Stimulated activated CD4-positive, alpha-beta T cell treated with anti-CD3 and anti-CD28 coated beads, Interleukin-12 subunit alpha, Interleukin-12 subunit beta, amount 100 ng/mL, for 24 hours (primary cell): Measurements from ENCODE around the gene JOSD1.

ENCODE experiments used
- DNase-seq, 2 experiments: peaks; one replicate each; pipeline ENCODE4 v3.0.0-alpha.2; 2020; ENCODE audit warnings: low read depth in 2 of 2

JOSD1 gene

DNA sequence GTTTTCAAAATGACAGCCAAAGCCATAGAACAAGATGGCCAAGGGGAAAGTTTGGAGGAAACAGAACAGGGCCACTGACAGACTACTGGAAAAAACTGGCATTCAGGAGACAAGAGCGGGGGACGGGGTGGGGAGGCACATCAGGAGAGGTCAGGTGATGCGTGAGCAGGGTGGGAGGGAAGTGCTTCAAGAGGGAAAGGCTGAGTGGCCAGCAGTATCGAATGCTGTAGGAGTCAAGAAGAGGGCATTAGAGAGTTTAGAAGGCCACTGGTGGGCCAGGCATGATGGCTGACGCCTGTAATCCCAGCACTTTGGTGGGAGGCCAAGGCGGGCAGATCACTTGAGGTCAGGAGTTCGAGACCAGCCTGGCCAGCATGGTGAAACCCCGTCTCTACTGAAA is 13.2 kb upstream of the JOSD1 start:
- no peak for DNase-seq

DNA sequence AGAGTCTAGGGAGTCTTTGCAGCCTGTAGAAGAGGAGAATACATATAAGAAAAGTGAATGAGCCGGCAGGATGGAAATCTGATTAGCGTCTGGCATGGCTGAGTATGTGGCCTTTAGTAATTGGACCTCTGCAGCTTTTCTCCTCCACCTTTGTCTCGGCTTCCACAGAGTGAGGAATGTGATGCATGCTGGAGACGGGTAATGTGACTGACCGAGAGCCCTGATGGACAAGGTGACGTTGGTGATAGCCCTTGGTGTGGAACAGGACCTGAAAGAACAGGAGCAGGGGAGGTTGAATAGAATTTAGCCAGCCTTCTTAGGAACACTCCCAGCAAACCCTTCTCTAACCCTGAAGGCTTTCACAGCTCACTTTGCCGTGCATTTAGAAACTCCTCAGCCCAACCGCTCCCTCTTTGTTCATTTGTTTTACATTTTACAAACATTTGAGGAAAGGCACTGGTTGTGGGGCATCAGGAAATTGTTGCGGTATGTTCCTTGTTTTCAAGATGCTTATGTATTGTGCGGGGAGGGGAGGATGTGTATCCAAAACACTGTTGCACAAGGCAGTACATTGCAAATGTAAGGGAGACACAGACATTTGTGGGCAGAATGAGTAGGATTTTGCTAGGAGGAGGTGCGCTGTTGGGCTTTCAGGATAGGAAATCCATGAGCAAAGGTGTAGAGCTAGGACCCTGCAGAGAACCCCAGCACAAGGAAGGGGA is 11.9 kb upstream of the JOSD1 start:
- no peak for DNase-seq

DNA sequence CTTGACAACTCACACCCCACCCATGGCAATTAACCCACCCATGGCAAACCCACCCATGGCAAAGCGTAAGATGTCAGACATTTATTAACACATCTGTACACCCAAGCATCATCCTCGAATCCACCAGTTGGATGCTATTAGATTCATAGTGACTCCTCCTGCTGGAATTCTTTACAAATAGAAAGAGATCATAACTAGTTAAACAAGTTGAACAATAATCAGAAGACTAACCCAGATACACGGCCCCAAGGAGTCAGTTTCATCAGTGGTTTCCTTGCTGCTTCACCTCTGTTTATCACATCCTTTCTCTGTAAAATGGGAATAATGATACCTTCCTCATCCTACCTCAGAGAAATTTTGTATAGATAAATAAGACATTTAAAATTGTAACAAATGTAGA is 10.1 kb upstream of the JOSD1 start:
- no peak for DNase-seq

DNA sequence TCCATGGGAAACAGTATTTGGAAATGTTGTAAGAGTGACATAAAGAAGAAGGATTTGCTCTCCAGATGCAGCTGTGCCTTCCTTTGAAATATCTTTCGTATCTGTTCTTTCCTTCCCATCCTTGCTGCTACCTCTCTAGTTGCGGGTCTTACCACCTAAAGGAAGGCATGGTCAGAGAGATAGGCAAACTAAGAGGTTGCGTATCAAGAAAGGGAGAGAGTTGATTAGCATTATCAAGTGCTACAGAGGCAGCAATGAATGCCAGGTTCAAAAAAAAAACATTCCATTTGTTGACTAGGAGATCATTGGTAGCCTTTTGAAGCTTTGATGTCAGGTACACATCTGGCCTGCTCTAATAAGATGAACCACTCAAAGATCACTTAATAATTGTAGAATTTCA is 9.6 kb upstream of the JOSD1 start:
- DNase-seq, result no peak

DNA sequence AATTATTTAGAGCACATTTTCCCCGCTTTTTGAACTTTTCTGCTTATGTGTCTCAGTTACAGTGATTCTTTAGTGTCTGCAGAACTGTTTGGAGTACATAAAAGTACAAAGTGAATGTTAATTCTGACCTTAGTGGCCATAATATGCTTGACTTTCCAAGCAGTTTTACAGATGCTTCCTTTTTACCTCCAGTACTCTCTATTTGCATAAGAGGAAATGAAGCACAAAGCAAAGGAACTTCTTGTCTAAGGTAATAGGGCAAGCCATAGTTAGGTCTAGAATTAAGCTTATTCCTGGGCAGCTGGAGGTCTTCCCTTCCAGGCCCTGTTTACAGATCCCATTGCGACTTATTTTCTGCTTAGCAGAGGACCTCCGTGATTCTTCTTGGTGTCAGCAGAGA is 8.6 kb upstream of the JOSD1 start:
- no peak for DNase-seq

DNA sequence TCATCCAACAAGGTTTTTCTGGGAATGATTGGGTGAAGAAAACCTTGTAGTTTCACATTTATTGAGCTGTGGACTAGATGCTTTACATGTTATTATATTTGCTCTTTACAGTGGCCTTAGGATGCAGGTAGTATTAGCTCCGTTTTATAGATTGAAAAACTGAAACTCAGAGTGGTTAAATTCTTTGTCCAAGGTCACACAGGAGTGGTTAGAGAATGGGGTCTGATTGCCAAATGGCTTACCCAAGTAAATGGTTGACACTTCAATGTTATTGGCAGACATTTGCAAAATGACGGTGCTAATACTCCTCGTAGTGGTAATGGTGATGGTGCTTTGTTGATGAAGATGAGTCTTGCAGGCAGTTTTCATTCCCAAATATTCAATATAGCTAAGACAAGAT is 7.2 kb upstream of the JOSD1 start:
- no peak for DNase-seq

DNA sequence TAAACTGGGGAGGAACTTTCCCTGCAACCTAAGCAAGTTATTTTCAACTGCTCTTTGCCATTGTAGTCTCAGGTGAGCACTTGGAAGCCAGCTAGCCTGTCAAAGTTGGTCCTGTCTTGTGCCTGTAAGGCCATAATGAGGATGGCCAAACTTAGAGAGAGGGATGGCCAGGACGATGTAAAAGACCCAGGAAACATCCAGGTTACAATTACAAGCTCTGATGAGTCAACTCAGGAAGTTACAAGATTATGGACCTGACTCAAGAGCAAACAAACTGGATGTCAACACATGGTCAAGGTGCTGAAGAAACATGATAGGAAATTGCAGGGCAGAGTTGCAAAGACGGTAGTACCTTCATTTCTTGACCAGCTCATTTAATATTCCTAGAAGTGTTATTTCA is 6.6 kb upstream of the JOSD1 start:
- DNase-seq, result no peak

DNA sequence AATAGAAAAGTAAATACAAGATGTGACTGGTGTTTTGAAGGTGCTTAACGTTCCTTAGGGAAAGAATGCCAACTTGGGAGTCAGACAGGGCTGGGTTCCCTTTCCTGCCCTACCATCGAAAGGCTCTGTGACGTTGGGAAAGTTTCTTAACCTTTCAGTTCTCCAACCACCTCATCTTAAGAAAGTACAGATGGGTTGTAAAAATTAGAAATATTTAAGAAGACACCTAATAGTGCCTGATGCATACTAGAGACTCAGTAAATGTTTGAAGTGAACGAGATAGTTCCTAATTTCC is 6.1 kb upstream of the JOSD1 start:
- no peak for DNase-seq

DNA sequence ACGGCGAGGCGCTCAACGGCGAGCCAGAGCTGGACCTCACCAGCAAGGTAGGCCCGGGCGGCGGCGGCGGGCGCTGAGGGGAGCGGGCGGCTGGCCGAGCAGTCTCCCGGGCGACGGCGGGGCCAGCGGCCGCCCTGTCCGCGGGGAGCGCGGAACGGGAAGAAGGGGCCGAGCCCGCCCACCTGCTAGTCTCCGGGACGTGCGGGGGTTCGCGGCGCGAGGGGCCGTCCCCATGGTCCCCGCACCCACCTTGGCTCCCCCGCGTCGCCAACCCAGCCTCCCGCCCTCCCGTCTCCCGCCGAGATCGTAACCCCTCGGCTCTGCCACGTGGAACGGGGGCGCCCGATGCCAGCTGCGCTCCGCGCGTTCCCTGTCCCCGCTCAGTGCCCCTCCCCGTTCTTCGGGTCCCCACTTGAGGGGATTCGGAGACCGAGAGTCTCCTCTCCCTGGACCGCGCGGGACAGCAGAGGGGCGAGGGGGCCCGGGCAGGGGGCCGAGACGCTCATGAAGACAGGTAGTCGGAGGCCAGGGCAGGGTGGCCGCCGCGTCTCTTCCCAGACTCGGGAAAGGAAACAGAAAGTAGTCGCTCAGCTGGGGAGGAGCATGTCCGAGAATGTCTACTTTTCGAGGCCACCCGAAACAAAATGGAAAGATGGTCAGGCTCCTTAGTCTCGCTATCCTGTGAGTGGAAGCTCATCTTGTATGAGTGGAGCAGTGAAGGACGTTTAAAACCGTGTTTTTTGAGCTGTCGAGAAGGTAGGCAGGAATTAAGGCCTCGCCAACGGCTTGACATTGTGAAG is 5.6 kb upstream of the JOSD1 start:
- DNase-seq, result peak in 1 of 2 experiments; percentile 17

DNA sequence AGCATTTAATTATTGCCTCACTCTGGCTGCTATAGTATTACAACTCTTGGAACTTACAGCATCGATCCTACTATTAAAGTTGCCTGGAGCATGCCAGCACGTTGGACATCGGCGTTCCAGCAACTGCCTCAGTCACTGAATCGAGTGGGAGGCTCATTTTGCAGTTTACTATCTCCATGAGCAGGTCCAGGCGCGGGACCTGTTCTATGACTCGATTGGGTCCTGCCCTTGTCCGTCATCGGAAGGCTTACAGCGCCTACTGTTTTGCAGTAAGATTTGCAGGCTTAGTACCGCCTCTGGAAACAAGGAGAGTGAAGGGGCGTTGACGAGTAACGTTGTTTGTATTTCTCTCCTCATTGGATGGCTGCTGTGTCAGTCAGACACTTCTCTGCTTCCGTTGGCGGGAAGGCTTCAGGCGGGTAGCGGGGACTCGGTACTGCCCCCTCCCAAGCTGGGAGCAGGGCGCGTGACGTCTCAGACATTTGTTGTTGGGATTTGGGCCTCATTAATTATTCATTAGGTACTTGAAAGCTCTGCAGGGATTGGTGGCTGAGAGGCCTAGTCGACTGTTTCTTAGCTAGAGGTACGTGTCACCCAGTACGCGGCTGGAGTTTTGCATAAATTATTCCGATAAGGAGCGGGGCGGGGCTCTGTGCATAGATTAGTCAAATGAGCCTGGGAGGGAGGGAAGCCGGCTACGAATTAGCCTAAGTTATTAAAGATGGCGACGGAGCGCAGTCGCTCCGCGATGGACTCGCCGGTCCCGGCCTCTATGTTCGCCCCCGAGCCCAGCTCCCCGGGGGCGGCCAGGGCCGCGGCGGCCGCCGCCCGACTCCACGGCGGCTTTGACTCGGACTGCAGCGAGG is 4.7 kb upstream of the JOSD1 start, which contains the start of gene GTPBP1:
GTPBP1 (plus strand) TSS at position 710 of the 866 bp plus-strand sequence; CDS start at position 722, 12 bp downstream.
- peak; percentile 91 to 93 for DNase-seq

DNA sequence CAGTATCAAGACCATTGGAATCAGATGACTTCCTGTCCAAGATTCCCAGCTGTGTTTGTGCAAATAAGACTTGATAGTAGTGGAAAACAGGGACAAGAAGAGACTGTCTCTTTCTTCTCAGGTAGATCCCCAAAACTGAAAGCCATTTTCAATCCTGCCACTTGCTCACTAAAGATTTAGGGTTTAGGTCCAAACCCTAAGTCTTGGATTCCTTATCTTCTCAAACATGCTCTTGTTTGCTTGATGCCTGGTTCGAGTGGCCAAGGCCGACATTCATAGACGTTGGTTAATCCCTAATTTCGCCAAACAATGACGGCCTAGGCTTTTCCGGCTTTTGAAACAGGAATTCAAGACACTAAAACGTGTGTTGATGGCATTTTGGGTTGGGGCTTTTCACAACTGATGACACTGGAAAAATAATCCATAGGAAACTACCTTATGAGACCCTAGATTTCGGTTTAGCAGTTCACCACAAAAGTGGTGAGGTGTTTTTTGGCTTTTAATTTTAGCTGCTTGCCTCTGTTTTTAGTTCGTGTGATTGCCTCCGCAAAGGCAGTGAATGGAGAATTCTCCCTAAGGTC is 4.0 kb upstream of the JOSD1 start:
- DNase-seq, result no peak

DNA sequence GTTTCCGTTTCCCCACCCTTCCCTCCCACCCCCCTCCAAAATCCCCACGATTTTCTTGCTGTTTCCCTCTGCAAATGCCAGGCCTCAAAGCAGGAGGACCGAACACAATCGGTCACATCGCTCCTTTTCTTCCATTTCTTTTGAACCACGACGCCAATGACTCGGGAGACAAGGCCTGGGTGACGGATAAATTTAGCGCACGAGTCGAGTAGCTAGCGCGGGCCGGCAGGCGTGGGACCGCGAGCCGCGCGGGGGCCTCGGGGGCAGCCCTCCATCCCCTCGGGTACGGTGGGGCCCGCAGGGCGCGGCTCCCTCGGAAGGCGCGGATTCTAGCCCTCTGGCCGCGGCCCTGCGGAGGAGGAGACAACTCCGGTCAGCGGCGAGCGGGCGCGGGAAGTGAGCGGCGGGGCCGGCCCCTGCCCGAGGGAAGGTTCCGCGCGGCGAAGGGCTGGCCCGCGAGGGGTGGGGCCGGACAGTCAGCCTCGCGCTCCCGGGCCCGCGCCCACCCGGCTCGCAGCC is 414 bp downstream of the JOSD1 start:
- DNase-seq, result peak in 1 of 2 experiments; percentile 40

DNA sequence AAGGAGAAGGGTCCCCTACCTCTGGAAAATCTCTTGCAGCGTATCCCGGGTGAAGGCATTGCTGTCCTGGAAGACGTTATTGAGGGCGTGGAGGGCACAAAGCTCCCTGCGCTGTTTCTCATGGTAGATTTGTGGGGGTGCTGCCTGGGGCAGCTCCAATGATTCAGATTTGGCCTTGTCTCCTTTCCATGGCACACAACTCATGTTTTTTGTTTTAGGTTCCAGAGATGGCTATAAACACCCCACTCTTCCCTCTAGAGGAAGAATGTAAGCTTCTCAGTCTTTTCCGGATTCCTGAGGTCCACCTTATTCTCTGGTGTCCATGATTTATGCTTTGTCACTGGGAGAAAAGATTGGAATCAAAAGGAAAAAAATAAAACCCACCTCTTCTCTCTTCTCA is 959 bp downstream of the JOSD1 start:
- no peak for DNase-seq

DNA sequence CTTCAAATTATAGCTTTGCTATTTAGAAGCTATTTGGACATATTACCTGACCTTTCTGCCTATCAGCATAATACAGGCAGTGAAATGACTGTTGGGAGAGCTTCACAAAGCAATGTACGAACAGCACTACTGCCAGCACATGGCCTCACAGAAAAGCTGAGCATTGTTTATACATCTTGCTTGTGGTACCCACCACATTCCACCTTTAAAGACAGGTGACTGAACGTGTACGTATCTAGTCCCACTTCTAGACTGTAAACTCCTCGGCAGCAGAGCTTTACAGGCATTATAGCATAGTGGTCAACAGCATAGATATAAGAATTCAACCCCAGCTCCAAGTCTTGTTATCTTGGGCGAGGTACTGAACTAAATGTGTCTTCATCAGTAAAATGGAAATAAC is 1.6 kb downstream of the JOSD1 start:
- no peak for DNase-seq

DNA sequence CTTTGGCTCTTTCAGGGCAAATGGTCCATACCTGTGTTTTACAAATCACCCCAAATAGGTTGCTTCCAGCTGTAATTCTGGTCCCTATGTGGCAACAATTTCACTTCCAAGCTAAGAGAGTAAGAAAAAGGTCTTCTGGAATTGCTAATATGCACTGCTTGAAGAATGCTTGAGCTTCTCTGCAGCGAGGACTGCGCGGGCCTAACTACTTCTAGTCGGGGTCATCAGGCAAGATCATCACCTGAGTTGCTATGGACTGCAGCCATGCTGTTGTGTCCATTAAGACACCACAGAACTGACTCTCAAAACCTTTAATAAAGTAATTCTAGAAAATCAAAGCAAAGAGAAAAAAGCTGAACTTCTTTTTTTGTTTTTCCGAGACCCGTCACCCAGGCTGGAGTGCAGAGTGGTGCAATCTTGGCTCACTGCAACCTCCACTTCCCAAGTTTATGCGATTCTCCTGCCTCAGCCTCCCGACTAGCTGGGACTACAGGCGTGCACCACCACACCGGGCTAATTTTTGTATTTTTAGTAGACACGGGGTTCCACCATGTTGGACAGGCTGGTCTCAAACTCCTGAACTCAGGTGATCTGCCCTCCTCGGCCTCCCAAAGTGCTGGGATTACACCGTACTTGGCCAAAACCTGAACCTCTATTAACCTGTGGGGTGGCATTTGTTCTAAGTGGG is 2.2 kb downstream of the JOSD1 start:
- DNase-seq, result no peak

DNA sequence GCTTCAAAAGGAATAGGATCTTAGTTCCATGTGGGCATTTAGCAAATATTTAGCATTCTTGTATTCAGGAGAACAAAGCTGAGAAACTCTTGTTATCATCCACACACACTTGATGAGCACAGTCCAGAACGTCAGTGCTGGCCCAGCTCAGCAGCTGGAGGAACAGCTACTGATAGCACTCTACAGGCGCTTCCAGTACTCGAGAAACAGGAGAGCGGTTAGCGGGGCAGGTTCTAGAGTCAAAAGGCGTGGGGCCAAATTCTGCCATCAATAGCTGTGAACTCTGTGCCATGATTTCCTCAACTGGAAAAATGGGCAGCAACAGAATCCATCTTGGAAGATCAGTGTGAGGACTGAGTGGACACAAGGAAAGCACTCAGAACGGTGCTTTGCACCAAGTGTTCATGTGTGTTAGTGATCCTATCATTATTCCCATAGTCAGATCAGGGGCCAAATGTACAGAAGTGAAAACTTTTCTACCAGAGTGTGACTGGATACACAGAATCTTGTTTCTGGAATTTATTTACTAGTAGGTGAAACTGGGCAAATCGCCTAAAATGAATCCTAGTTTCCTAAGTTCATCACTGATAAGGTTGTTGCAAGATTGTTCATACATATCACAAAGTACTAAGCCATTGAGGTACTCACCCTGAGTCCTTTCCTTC is 3.2 kb downstream of the JOSD1 start:
- DNase-seq, result no peak

DNA sequence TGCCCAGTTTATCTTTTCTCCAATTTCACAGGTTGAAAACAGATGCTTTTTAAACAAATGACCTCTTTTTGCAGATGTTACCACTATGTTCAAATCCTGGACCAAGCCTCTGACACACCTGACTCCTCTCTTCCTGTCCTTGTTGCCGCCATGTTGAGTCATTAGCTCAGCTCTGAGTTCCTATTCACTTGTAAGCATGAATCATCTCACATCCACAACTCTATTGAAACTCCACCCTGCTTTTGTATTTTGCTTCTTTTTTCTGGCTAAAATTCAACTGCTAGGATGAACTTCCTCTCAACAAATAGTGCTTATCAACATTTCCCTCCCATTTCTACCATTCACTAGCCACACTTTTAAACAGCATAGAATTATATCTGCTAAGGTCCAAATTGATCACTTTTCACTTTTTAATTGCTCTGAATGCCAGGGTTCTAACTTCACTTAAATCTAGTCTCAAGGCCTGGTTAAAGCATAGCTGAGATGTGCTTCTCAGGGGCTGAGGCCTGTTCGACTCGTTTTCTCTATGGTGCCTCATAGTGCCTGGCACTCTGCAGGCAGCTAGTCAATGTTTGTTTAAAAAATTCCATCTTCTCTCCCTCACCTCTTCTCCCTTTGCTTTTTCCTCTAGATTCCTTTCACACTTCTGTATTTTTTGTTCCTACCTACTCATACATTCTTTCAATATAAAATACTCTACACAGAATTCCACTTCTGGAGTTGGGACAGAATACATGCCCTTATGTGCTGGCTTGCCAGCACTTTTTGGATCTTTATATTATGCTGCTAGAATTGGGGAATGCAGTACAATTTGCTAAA is 3.9 kb downstream of the JOSD1 start:
- DNase-seq, result peak; percentile 17 to 35

DNA sequence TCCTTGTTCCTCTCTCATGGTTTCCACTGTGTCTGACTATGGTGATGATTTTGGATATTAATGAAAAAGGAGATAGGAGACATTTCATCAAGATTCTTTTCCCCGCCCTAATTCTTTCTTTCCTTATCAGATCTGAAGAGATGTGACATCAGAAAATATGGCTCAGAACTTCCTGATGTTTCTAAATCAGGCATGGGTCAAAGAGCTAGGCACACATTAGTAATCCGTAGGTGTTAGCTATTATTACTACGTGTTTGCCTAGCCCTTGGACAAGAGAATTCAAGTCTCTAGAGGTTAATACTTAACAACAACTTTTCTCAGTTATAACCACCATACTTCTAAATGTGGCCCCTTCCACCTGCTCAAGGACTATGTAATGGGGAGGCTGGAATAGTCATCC is 5.8 kb downstream of the JOSD1 start:
- no peak for DNase-seq

DNA sequence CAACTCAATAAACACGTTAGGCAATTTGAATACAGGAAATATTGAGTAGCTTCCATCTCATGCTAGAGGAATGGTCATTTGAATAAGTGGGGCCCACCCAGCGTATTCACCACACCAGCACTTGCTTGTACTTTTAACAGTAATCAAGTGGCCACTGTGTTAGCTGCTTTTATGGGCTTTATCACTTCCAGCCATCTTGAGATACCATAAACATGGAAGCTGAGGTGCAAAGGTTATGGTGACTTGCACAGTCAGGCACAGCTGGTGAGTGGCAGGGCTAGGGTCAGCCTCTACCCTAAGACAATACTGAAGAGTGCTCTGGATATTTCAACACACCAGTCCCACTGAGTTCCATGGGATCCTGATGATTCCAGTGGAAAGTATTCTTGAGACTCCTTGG is 6.7 kb downstream of the JOSD1 start:
- DNase-seq, result no peak

DNA sequence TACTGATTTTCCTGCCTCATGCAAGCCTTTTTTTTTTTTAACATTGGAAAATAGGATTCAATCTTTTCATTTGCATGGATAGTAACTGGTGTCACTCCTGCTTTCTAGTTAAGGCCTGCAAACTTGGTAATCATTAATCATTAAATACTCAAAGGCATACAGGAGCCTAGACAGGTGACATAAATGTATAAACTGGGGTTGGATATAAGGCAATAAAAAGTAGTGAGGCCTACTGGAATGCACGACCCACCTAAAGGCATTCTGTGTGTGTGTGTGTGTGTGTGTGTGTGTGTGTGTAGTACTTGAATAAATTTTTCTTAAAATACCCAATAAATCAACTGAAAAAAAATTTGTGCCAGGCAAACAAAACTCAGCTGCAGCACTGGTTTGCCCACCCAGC is 11.1 kb downstream of the JOSD1 start:
- no peak for DNase-seq
